GM21390 (cell line): Measurements from ENCODE around the gene CAMK2B.

ENCODE experiments used
- ATAC-seq: cut with Tn5 transposase; IDR thresholded peaks from one replicate; pipeline ENCODE4 v1.9.1; 2021; ENCODE audit not compliant: unreplicated experiment

Gene CAMK2B

GRCh38 chr7:44275957-44276570 is 49.3 kb downstream of the CAMK2B start:
- no peak for ATAC-seq

DNA sequence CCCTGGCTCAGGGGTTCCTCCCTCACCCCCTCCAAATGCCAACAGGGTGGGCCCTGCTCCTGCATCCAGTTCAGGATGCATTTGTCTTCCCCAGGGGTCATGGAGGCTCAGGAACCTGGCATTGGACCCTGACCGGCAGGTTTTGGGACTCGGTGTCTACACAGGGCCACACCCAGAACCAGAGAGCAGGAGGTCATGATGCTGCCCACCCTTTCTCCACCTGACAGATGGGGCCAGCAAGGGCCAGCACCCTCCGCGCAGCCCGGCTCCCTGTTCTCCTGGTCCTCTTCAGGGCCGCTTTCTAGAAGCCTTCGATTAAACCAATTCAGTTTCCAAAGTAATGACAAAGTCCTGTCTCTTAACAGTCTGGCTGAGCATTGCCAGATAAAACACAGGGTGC is 50.2 kb downstream of the CAMK2B start:
- ATAC-seq: no peak

DNA sequence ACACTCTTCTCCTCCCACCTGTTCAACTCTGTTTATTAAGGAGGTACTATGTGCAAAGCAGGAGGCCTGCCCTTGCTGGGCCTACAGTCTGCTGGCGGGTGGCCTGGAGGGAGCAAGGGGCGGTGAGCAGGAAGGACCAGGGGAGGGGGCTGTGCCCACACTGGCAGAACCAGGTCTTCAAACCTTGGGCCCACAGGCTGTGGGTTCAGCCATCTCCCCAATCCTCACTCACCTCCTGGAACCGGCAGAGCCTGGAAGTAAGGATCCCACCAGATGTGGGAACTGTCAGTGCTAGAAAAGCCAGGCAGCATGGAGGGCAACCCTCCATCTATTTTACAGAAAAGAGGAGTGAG is 50.8 kb downstream of the CAMK2B start:
- ATAC-seq: no peak

DNA sequence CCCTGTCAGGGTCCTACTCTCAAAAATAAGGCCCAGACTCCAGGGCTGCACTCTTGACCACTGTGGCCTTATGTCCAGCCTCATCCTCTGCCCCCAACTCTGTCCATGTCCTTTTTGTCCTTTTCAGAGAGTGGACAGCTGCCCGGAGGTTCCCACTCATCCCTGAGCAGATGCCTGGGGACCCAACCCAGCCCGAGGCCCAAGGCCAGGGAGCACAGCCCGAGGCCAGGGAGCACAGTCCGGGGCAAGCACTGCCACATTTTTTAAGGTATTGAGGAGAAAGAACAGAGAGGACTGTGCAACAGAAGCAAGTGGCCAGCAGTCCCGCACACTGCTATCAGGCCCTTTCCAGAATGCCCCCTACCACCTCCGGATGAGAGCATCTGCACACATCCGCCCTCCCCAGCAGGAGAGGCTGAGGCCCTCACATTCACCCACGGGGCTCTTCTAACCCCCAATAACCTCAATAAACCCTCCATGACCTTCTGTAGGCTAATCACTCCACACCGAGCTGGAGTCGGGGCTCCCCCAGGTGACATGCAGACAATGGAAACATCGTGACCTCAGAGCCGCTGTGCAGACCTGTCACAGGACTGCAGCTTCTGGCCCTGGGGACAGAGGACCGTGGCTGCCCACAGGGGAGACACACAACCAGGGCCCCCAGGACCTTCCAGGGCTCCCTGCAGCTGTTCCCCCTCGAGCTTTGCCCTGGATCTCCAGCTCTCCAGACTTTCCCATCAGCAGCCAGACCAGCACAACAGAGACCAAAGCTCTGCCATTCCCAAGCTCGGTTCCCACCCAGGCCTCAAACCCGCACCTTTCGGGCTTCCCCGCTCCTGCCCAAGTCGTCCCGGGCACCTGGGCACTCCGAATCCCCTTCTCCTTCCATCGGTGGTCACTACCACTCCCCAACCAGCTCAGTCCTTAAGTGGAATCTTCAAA is 51.4 kb downstream of the CAMK2B start:
- no peak for ATAC-seq

GRCh38 chr7:44272981-44273380 is 52.4 kb downstream of the CAMK2B start:
- no peak for ATAC-seq

DNA sequence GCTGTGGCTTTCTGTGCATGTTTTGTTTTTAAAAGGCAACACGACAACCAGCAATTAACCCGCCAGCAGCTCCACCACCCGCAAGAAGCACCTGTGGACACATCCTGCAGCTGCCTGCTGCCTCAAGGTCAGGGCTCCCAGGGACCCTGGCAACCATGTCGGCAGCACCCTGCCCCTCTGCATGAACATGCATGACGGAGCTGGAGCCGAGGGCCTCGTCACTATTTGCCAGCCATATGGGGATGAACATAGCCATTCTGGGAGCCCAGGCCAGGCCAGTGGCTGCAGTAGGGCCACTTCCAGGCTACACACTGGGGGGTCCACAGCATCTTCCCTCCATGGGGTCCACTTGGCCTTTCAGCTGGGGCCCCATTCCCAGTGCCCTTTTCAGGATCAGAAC is 52.9 kb downstream of the CAMK2B start:
- ATAC-seq: no peak

DNA sequence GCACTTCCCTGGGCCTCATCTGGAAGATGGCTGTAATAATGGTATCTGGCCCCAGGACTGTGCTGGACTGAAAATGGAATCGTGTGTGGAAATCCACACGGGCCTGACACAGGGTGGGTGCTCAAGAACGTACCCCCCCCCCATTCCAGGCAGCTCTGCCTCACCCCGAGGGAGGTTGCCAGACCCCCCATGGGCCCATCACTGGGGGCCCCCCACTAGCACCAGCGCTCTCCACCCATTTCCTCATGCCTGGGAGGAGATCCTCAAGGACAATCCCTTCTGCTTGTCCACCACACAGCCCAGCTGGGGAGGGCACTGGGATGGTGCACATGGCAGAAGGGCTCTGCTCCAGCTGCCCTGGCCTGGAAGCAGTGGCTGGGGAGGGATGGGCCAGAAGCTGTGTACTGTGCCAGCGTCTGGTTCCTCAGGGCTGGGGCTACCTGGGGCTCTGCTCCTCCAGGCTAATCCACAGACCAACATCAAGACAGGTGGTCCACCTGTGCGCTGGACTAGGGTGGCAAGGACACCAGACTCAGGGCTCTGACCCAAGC is 55.4 kb downstream of the CAMK2B start:
- ATAC-seq: no peak

DNA sequence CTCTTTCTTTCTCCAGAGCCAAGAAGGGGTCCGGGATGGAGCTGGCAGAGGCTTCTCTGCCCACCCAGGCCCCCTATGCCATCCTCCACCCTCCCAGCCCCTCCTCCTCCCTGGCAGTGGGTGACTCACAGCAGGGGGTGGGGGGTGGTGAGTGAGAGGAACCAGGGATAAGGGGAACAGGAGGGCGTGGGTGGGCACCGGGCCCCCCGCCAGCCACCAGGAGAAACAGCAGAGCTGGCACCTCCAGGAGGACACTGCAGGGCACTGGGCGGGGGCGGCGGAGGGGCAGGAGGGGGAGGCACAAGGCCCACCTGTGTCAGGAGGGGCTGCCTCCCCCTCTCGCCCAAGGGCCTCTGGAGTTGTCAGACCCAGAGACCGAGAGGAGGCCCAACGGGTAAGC is 56.0 kb downstream of the CAMK2B start:
- ATAC-seq: no peak

DNA sequence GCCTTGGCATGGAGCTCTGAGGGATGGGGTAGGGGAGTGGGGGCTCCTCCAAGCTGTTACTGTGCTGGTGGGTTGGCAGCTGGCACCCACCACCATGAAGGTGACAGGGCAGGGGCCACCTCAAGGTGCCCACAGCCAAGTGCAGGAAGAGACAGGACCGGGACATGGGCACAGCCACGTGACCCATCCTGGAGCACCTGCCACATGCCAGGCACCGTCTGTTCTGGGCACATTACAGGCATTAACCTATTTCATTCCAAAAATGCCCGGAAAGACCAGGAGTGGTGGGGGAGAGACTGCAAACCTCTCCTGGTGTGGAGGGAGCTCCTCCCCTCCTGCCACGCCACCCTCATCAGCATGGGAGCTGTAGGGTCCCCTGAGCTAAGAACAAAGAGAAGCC is 56.7 kb downstream of the CAMK2B start:
- no peak for ATAC-seq

DNA sequence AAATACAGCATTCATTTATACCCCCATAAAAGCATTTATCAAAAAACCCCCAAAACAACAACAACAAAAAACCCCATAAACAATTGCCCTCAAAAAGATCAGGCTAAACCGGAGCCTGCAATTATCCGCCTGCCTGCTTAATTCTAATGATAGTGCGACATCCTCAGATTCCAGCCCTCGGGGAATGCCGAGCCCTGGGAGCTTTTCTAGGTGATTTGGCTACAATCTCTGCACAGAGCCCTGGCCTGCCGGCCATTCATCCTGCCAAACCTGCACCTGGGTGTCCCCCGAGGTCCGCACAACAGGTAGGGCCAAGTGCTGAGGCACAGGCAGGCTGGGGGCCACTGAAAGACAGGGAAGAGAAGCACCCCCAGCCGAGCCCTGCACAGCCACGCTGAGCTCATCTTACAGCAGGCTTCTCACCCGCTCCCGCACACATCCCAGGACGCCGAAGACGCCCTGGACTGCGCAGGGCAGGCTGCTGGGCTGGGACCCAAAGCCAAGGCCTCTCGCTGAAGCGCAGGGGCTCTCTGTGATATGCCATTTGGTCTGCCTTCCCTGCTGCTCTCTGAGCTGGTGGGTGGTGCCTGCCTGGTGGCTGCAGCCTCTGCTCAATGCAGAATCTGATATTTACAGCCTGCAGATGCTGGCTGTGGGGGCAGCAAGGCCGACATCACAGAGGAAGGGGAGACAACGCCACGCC is 57.5 kb downstream of the CAMK2B start:
- no peak for ATAC-seq

GRCh38 chr7:44267178-44267577 is 58.2 kb downstream of the CAMK2B start:
- ATAC-seq: no peak

DNA sequence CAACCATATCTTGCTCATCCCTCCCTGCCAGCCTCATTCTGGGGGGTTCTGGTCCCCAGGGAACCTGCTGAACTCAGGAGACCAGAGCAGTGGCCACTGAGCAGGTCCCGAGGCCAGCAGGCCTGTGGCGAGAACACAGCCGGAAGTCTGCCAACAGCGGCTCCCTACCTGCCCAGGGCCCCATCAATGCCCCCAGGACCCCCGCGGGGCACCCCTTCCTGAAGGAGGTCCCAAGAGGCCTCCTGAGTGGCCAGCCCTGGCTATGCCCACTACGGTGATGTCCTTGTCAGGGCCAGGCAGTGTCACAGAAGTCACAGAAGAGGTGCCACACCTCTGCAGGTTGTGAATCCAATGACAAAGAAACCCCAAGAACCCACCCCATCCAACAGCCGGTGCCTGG is 58.9 kb downstream of the CAMK2B start:
- ATAC-seq: no peak

DNA sequence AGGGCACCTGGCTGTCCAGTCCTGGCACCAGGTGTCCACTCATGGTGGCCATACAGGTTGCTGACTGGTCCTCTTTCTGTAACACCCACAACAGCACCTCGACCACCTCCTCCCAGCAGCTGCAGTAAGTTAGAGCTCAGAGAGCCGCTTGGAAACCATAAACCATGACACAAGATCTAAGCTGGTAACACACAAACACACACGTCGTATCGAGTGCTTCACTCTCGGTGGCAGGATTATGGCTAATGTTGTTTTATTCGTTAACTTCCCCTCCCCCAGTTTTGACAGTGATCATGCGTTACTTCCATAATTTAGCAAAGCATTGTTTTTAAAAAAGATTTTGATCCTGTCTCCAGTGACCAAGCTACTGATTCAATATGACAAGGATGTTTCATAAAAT is 59.7 kb downstream of the CAMK2B start:
- no peak for ATAC-seq

DNA sequence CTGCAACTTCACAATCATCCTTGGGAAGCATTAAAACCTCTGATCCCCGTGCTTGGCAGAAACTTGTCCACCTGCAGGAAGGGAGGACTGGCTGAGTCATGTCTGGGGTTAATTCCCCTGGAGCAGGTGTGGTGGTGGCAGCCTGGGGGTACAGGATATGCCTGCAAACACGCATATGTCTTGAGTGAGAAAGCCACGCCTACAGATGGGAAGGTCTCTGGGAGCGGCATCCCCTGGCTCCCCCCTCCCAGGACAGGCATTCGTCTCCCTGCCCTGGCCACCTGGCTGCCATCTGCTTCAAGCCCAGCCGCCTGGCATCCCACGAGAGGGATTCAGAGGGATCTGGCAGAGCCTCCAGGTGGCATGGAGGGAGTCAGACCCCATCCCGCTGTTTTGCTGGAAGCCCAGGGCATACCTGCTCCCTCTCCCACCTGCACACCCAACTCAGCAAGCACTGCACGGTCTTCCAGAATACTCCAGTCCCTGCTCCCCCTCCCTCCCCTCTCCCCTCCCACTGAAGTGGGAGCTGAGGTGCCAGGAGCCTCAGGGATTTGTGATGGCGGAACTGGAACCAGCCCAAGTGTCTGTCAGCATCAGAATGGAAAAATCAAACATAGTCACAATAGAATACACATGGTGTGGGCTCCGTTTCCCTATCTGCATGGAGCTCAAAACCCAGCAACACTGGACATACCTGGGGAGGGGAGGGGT is 61.0 kb downstream of the CAMK2B start:
- ATAC-seq: no peak

- no peak for ATAC-seq
Measured at GRCh38 chr7:44263326-44264082, 61.9 kb downstream of the CAMK2B start.

DNA sequence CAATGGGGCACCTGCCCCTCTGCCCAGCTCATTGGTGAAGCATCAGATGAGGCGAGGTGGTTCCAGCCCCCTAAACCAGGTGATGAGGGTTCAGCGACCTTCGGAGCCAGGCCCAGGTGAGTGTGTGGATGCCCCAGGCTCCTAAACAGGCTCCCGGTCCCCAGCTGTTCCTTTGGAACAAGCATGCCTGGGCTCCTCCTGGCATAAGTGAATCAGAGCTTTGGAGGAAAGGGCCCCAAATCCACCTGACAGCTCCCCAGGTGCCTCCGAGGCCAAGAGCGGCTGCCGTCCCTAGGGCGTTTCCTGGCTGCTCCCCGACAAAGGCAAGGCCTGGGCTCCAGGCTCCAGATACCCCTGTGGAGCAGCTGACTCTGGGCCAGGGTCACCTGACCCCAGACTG is 63.4 kb downstream of the CAMK2B start:
- no peak for ATAC-seq

GRCh38 chr7:44261240-44261639 is 64.2 kb downstream of the CAMK2B start:
- ATAC-seq: no peak

- ATAC-seq: no peak
Measured at GRCh38 chr7:44259547-44260457, 65.6 kb downstream of the CAMK2B start.

DNA sequence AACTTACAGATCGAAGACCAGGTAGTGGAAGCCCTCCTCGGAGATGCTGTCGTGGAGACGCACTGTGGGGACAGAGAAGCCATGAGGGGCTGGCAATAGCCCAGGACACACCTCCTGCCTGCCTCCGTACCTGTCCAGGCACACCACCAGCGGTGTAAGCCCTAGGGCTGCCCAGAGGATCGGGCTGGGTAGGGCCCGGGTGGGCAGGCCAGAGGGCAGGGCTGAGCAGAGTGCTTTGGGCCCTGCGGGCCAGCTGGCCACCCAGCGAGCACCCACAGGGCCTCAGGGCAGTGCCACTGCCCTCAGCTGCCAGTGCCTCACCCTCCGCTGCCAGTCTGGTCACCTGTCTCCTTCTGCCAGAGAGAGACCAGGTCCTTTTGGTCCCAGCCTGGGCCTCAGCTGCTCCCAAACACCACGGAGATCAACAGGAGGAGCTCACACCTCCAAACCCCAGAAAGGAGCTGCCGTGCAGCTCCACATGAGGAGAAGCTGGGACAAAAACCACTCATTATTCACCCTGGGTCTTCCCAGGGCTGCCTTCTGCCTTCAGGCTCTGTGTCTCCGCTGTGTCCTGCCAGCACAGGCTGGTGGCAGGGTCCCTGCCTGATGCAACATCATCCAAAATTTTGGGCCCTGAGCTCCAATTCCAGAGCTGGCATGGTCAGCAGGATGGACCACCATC is 66.4 kb downstream of the CAMK2B start:
- ATAC-seq: no peak
